ENCODE measurements around the gene GPM6B.

GPM6B gene

GRCh38 chrX:13721371-13721770, 95.5 kb downstream of the GPM6B start:
- no peak for DNase-seq

Measured in CD4-positive, alpha-beta T cell treated with Interleukin-15 for 1 hour (primary cell).